CD14-positive monocyte (primary cell): ENCODE data around the gene ATXN1. TPM values are rescaled to one million over a fixed set of nuclear protein-coding genes. Genes with fewer than 3 reads are reported as not detected.
A peak's percentile ranks its signal among the peaks of the same experiment; 100 is the strongest.

Source experiments
- DNase-seq, 3 donors: peaks; one replicate each; pipeline ENCODE4 v3.0.0-alpha.2; 2011 to 2022
- H2AFZ ChIP-seq: 2 replicates; pipeline ENCODE4 v1.6.0; 2012; ENCODE audit warnings: mild to moderate bottlenecking, low read depth, low read length, inconsistent platforms; ENCODE audit not compliant: insufficient read depth, poor library complexity, severe bottlenecking
- H3K27ac ChIP-seq, 2 donors: 1 replicate in 1 of 2; 2 replicates in 1 of 2; pipeline ENCODE4 v1.5.1; 2012 to 2013; ENCODE audit warnings: low read length in 2 of 2, control low read depth in 1 of 2, inconsistent platforms in 1 of 2, low read depth in 1 of 2, mild to moderate bottlenecking in 1 of 2
- H3K27me3 ChIP-seq, 2 donors: one replicate each; pipeline versions ENCODE4 v1.6.0 to v1.6.1; 2011 to 2013; ENCODE audit warnings: low read length in 2 of 2; ENCODE audit not compliant: control insufficient read depth in 2 of 2, insufficient read depth in 2 of 2
- H3K36me3 ChIP-seq, 2 donors: replicated peaks in 1 of 2; 1 replicate in 1 of 2; 2 replicates in 1 of 2; pipeline versions ENCODE4 v1.5.1 to v1.6.1; 2012 to 2013; ENCODE audit warnings: low read length in 2 of 2, control low read depth in 1 of 2, inconsistent platforms in 1 of 2, mild to moderate bottlenecking in 1 of 2; ENCODE audit not compliant: insufficient read depth in 2 of 2, control insufficient read depth in 1 of 2
- H3K4me1 ChIP-seq, 2 donors: 1 replicate in 1 of 2; 2 replicates in 1 of 2; pipeline versions ENCODE4 v1.5.1 to v1.6.1; 2012 to 2013; ENCODE audit warnings: low read length in 2 of 2, control low read depth in 1 of 2, inconsistent platforms in 1 of 2, mild to moderate bottlenecking in 1 of 2, moderate library complexity in 1 of 2; ENCODE audit not compliant: insufficient read depth in 2 of 2, control insufficient read depth in 1 of 2
- H3K4me2 ChIP-seq: replicated peaks from 2 replicates; pipeline ENCODE3; 2012; ENCODE audit warnings: low read length, moderate library complexity, mild to moderate bottlenecking; ENCODE audit not compliant: poor library complexity, severe bottlenecking; ENCODE audit errors: extremely low read depth
- H3K4me3 ChIP-seq, 3 experiments: fragments of 200-600 bp in 1 of 3; sonication (generic) in 1 of 3; replicated peaks in 1 of 3; 1 replicate in 2 of 3; 2 replicates in 1 of 3; pipeline ENCODE4 v1.5.1; 2011 to 2013; ENCODE audit warnings: low read length in 3 of 3, mild to moderate bottlenecking in 3 of 3, control low read depth in 2 of 3, low read depth in 2 of 3, inconsistent platforms in 1 of 3, moderate library complexity in 1 of 3
- H3K79me2 ChIP-seq: 2 replicates; pipeline ENCODE4 v1.6.0; 2012; ENCODE audit warnings: mild to moderate bottlenecking, control low read depth, inconsistent platforms, low read length, moderate library complexity; ENCODE audit not compliant: insufficient read depth
- H3K9ac ChIP-seq: 2 replicates; pipeline ENCODE4 v1.6.0; 2017; ENCODE audit warnings: low read length, mild to moderate bottlenecking; ENCODE audit not compliant: insufficient read depth, poor library complexity, severe bottlenecking
- H3K9me3 ChIP-seq, 2 donors: replicated peaks in 1 of 2; 1 replicate in 1 of 2; 2 replicates in 1 of 2; pipeline versions ENCODE4 v1.5.1 to v1.6.1; 2012 to 2013; ENCODE audit warnings: low read length in 2 of 2, control low read depth in 1 of 2; ENCODE audit not compliant: control insufficient read depth in 1 of 2, insufficient read depth in 1 of 2
- H4K20me1 ChIP-seq: 2 replicates; pipeline ENCODE4 v1.6.0; 2012; ENCODE audit warnings: mild to moderate bottlenecking, low read length, control low read depth, moderate library complexity; ENCODE audit not compliant: insufficient read depth
- H3K27ac Mint-ChIP-seq, 7 donors: one replicate each; pipeline ENCODE4 v1.8.0; 2020; ENCODE audit warnings: mild to moderate bottlenecking in 7 of 7, mixed read lengths in 7 of 7, moderate library complexity in 6 of 7, inconsistent platforms in 2 of 7
- H3K27me3 Mint-ChIP-seq, 3 donors: one replicate each; pipeline ENCODE4 v1.8.0; 2021 to 2022; ENCODE audit warnings: low read depth in 3 of 3, mild to moderate bottlenecking in 3 of 3, mixed read lengths in 3 of 3, moderate library complexity in 3 of 3, inconsistent platforms in 1 of 3
- H3K36me3 Mint-ChIP-seq, 2 donors: one replicate each; pipeline ENCODE4 v1.8.0; 2020; ENCODE audit warnings: mixed read lengths in 2 of 2, inconsistent platforms in 1 of 2, mild to moderate bottlenecking in 1 of 2
- H3K4me1 Mint-ChIP-seq: one replicate; pipeline ENCODE4 v1.8.0; 2020; ENCODE audit warnings: mild to moderate bottlenecking, mixed read lengths
- H3K4me3 Mint-ChIP-seq, 2 donors: one replicate each; pipeline ENCODE4 v1.8.0; 2020; ENCODE audit warnings: mild to moderate bottlenecking in 2 of 2, mixed read lengths in 2 of 2, moderate library complexity in 1 of 2
- H3K9me3 Mint-ChIP-seq, 7 donors: one replicate each; pipeline ENCODE4 v1.8.0; 2020 to 2022; ENCODE audit warnings: mixed read lengths in 7 of 7, mild to moderate bottlenecking in 6 of 7, moderate library complexity in 6 of 7, inconsistent platforms in 2 of 7
- WGBS: methylation state at CpG from one replicate; pipeline ENCODE4 v1.1.5; 2013; ENCODE audit warnings: missing lambda C conversion rate; ENCODE audit not compliant: insufficient coverage; 5-methylcytosine and 5-hydroxymethylcytosine counted together
- intact Hi-C, 2 donors: fragments of 100-400 bp; cut with micrococcal nuclease; formaldehyde crosslinking; loops; one replicate each; pipeline versions ENCODE4 v1.15.0 to v1.15.1; 2023
- polyA plus RNA-seq, 3 donors: library from polyadenylated mRNA; depleted of rRNA in 1 of 3; unstranded in 2 of 3; stranded (reverse) in 1 of 3; fragments of 300-500 nt in 2 of 3; fragments of >200 nt in 1 of 3; fragmentation: Illumina TruSeq in 2 of 3; gene quantifications; 1 replicate in 2 of 3; 2 replicates in 1 of 3; pipeline ENCODE4 v1.2.3, GENCODE V29; 2012 to 2021
- TF ChIP-seq, protein P1 (sequence below): fragments of 200-600 bp; IDR thresholded peaks from one replicate; pipeline ENCODE4 v1.8.0; 2022; ENCODE audit warnings: antibody characterized with exemption, mild to moderate bottlenecking

ATXN1 gene
- polyA plus RNA-seq, 3 donors, result 8.8 to 19.1 (median 10.9) TPM

GRCh38 chr6:16442031-16442430 lies 319.2 kb downstream of the ATXN1 start:
- H3K4me2 ChIP-seq, result no peak overlapping the region
- no peaks in the 10 kb centered on the region for H3K27me3 ChIP-seq
- TF ChIP-seq, protein P1, sequence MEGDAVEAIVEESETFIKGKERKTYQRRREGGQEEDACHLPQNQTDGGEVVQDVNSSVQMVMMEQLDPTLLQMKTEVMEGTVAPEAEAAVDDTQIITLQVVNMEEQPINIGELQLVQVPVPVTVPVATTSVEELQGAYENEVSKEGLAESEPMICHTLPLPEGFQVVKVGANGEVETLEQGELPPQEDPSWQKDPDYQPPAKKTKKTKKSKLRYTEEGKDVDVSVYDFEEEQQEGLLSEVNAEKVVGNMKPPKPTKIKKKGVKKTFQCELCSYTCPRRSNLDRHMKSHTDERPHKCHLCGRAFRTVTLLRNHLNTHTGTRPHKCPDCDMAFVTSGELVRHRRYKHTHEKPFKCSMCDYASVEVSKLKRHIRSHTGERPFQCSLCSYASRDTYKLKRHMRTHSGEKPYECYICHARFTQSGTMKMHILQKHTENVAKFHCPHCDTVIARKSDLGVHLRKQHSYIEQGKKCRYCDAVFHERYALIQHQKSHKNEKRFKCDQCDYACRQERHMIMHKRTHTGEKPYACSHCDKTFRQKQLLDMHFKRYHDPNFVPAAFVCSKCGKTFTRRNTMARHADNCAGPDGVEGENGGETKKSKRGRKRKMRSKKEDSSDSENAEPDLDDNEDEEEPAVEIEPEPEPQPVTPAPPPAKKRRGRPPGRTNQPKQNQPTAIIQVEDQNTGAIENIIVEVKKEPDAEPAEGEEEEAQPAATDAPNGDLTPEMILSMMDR, result no peak
- no peaks in the 10 kb centered on the region for H3K4me1 ChIP-seq
- no CpG with 5 or more reads among the region's 3 CpGs for WGBS
- Mint-ChIP-seq H3K4me3 (no peak overlapping the region), H3K36me3 (peaks cover 10 to 12% of the 10 kb centered on the region in 2 donors), H3K27me3 (no peaks in the 10 kb centered on the region), H3K9me3 (no peaks in the 10 kb centered on the region), H3K4me1 (peaks cover 3% of the 10 kb centered on the region), H3K27ac (no peak overlapping the region)
- H4K20me1 ChIP-seq, result peaks cover 29% of the 10 kb centered on the region
- no peak overlapping the region for H3K4me3 ChIP-seq
- intact Hi-C loops, result no loop called here
- H3K79me2 ChIP-seq, result no peaks in the 10 kb centered on the region
- H3K9me3 ChIP-seq, result no peaks in the 10 kb centered on the region
- no peak overlapping the region for H2AFZ ChIP-seq
- H3K27ac ChIP-seq, result no peak overlapping the region
- no peak overlapping the region for H3K9ac ChIP-seq
- no peaks in the 10 kb centered on the region for H3K36me3 ChIP-seq
- DNase-seq, result no peak

- no peaks in the 10 kb centered on the region for H3K36me3 ChIP-seq
- no peaks in the 10 kb centered on the region for H3K27me3 ChIP-seq
- TF ChIP-seq, protein P1, result no peak
- no peaks in the 10 kb centered on the region for H3K79me2 ChIP-seq
- no peaks in the 10 kb centered on the region for H3K27me3 Mint-ChIP-seq
- DNase-seq, result no peak
- H3K4me3 ChIP-seq, result no peak overlapping the region
- H3K9me3 Mint-ChIP-seq, result no peaks in the 10 kb centered on the region
- no peak overlapping the region for H3K9ac ChIP-seq
- WGBS, result no CpG with 5 or more reads among the region's 2 CpGs
- intact Hi-C loops, result no loop called here
- H3K4me1 ChIP-seq, result no peaks in the 10 kb centered on the region
- H4K20me1 ChIP-seq, result peaks cover 29% of the 10 kb centered on the region
- no peaks in the 10 kb centered on the region for H3K9me3 ChIP-seq
- peak overlapping the region in 1 of 7 donors; percentile 17 for H3K27ac Mint-ChIP-seq
- no peak overlapping the region for H3K4me2 ChIP-seq
- peaks cover 3% of the 10 kb centered on the region for H3K4me1 Mint-ChIP-seq
- H2AFZ ChIP-seq, result no peak overlapping the region
- H3K4me3 Mint-ChIP-seq, result no peak overlapping the region
- no peak overlapping the region for H3K27ac ChIP-seq
- H3K36me3 Mint-ChIP-seq, result peaks cover 18% of the 10 kb centered on the region in 2 donors
These were observed 320.0 kb downstream of the ATXN1 start for GRCh38 chr6:16441262-16441661.
